GM12872 (cell line): ENCODE results near the gene PDIA2.

Source experiments
- CTCF ChIP-seq: IDR thresholded peaks from 3 replicates; pipeline ENCODE4 v1.5.1; 2011; ENCODE audit warnings: low read depth, mild to moderate bottlenecking, low read length, moderate library complexity; ENCODE audit not compliant: insufficient read depth

PDIA2 gene

GRCh38 chr16:247027-247426 is 35.9 kb upstream of the PDIA2 start:
- TF ChIP-seq CTCF: no peak

- TF ChIP-seq CTCF: no peak
Measured at GRCh38 chr16:249431-249830, 33.5 kb upstream of the PDIA2 start.

- TF ChIP-seq CTCF: no peak
Measured at GRCh38 chr16:252366-253337, 30.3 kb upstream of the PDIA2 start.

- no peak for TF ChIP-seq CTCF
Measured at GRCh38 chr16:253833-254232, 29.1 kb upstream of the PDIA2 start.

- no peak for TF ChIP-seq CTCF
Measured at GRCh38 chr16:254461-254860, 28.5 kb upstream of the PDIA2 start.

- TF ChIP-seq CTCF: no peak
Measured at GRCh38 chr16:255183-255582, 27.8 kb upstream of the PDIA2 start.

GRCh38 chr16:259226-259625 is 23.7 kb upstream of the PDIA2 start:
- TF ChIP-seq CTCF: no peak
